ENCODE results near the gene GRAP2. TPM values are rescaled to one million over a fixed set of nuclear protein-coding genes. Genes with fewer than 3 reads are reported as not detected.
A peak's percentile ranks its signal among the peaks of the same experiment; 100 is the strongest.
"Not testable (repeated sequence)": the region's sequence is repeated elsewhere in the genome, so short reads cannot be mapped to it uniquely, and the experiment has no call there.

GRAP2 gene
- polyA plus RNA-seq, 3 donors: 0.05 to 4.2 (median 0.97) TPM

- H3K4me3 ChIP-seq (replicated peaks in 1 of 3; ENCODE audit: low read depth in 2 of 3, low read length in 3 of 3): no peak overlapping the region
- H3K27me3 ChIP-seq (ENCODE audit: control insufficient read depth in 2 of 2, insufficient read depth in 2 of 2, low read length in 2 of 2): no peaks in the 10 kb centered on the region
- no peaks in the 10 kb centered on the region for H3K36me3 Mint-ChIP-seq
- WGBS (ENCODE audit: insufficient coverage): 100% methylated on average over 1 of the region's 1 CpG
- no peaks in the 10 kb centered on the region for H3K36me3 ChIP-seq (replicated peaks in 1 of 2; ENCODE audit: control insufficient read depth in 1 of 2, insufficient read depth in 2 of 2, low read length in 2 of 2)
- intact Hi-C loops (cut with micrococcal nuclease): no loop called here
- H3K4me1 Mint-ChIP-seq: peaks cover 27% of the 10 kb centered on the region
- no peak overlapping the region for H3K9ac ChIP-seq (ENCODE audit: insufficient read depth, low read length, poor library complexity, severe bottlenecking)
- no peaks in the 10 kb centered on the region for H3K9me3 ChIP-seq (replicated peaks in 1 of 2; ENCODE audit: control insufficient read depth in 1 of 2, insufficient read depth in 1 of 2, low read length in 2 of 2)
- H4K20me1 ChIP-seq (ENCODE audit: insufficient read depth, low read length): no peaks in the 10 kb centered on the region
- H3K4me3 Mint-ChIP-seq: no peak overlapping the region
- peaks cover 18 to 28% of the 10 kb centered on the region in 2 donors for H3K4me1 ChIP-seq (ENCODE audit: control insufficient read depth in 1 of 2, insufficient read depth in 2 of 2, low read length in 2 of 2)
- H3K27ac ChIP-seq (ENCODE audit: low read depth in 1 of 2, low read length in 2 of 2): no peak overlapping the region
- TF ChIP-seq CTCF (IDR thresholded peaks at IDR 0.05): no peak
- H3K27me3 Mint-ChIP-seq (ENCODE audit: low read depth in 3 of 3): peaks cover 0 to 2% (median 0%) of the 10 kb centered on the region in 3 donors
- no peak for DNase-seq
- H3K79me2 ChIP-seq (ENCODE audit: insufficient read depth, low read length): no peaks in the 10 kb centered on the region
- no peak overlapping the region for H3K4me2 ChIP-seq (replicated peaks; ENCODE audit: extremely low read depth, low read length, poor library complexity, severe bottlenecking)
- H2AFZ ChIP-seq (ENCODE audit: insufficient read depth, low read depth, low read length, poor library complexity, severe bottlenecking): no peak overlapping the region
- no peak overlapping the region for H3K27ac Mint-ChIP-seq
- H3K9me3 Mint-ChIP-seq: peaks cover 0 to 3% (median 0%) of the 10 kb centered on the region in 7 donors
These were observed 26.9 kb upstream of the GRAP2 start for GRCh38 chr22:39873965-39874364.

- H3K27me3 Mint-ChIP-seq (ENCODE audit: low read depth in 3 of 3); H4K20me1 ChIP-seq (ENCODE audit: insufficient read depth, low read length); H2AFZ ChIP-seq (ENCODE audit: insufficient read depth, low read depth, low read length, poor library complexity, severe bottlenecking); H3K36me3 ChIP-seq (replicated peaks in 1 of 2; ENCODE audit: control insufficient read depth in 1 of 2, insufficient read depth in 2 of 2, low read length in 2 of 2); H3K4me3 Mint-ChIP-seq; H3K4me3 ChIP-seq (replicated peaks in 1 of 3; ENCODE audit: low read depth in 2 of 3, low read length in 3 of 3); H3K79me2 ChIP-seq (ENCODE audit: insufficient read depth, low read length); H3K4me2 ChIP-seq (replicated peaks; ENCODE audit: extremely low read depth, low read length, poor library complexity, severe bottlenecking); H3K9me3 ChIP-seq (replicated peaks in 1 of 2; ENCODE audit: control insufficient read depth in 1 of 2, insufficient read depth in 1 of 2, low read length in 2 of 2); H3K36me3 Mint-ChIP-seq; intact Hi-C loops (cut with micrococcal nuclease); DNase-seq; H3K27me3 ChIP-seq (ENCODE audit: control insufficient read depth in 2 of 2, insufficient read depth in 2 of 2, low read length in 2 of 2); H3K9me3 Mint-ChIP-seq; H3K27ac Mint-ChIP-seq: not testable (repeated sequence)
- Histone ChIP-seq H3K27ac (ENCODE audit: low read depth in 1 of 2, low read length in 2 of 2) (peak overlapping the region in 1 of 2 donors; percentile 14), H3K4me1 (ENCODE audit: control insufficient read depth in 1 of 2, insufficient read depth in 2 of 2, low read length in 2 of 2) (peaks cover 18 to 28% of the 10 kb centered on the region in 2 donors), H3K9ac (ENCODE audit: insufficient read depth, low read length, poor library complexity, severe bottlenecking) (peak overlapping the region; percentile 43)
- WGBS (ENCODE audit: insufficient coverage): 100% methylated on average over 2 of the region's 42 CpGs
- peaks cover 27% of the 10 kb centered on the region for H3K4me1 Mint-ChIP-seq
These were observed 25.6 kb upstream of the GRAP2 start for GRCh38 chr22:39875176-39875885.

Measured in CD14-positive monocyte (primary cell).